Choroid plexus epithelial cell (primary cell): ENCODE measurements around the gene CFDP1.
"Not testable (repeated sequence)": the region's sequence is repeated elsewhere in the genome, so short reads cannot be mapped to it uniquely, and the experiment has no call there.

Experiments used
- DNase-seq: peaks from one replicate; pipeline ENCODE4 v3.0.0-alpha.2; 2010; ENCODE audit warnings: low read depth
- H3K4me3 ChIP-seq: 2 replicates; pipeline ENCODE4 v1.5.1; 2011; ENCODE audit warnings: low read depth, mild to moderate bottlenecking, control low read depth, low read length, moderate library complexity
- TF ChIP-seq, protein P1 (sequence below): conservative IDR thresholded peaks from 2 replicates; pipeline ENCODE4 v1.5.1; 2011; ENCODE audit warnings: low read depth, mild to moderate bottlenecking, control low read depth, inconsistent platforms, low read length, moderate library complexity

The CFDP1 gene

DNA sequence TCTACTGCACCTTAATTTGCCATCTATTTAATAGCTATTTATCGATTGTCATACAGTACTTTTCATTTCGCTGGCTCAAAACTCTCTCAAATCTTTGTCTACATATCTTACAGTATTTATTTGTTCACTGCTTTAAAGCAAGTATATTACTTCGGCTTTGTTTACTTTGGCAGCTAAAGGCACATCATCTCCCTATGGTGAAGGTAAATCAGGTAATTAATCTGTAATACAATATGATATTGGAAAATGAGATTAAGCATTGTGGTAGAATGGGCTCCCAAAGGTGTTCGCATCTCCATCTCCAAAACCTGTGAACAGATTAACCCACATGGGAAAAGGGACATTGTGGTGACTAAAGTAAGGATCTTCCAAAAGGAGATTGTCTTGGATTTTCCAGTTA, 24.7 kb upstream of the CFDP1 start:
- no peak overlapping the region for H3K4me3 ChIP-seq
- TF ChIP-seq, protein P1, sequence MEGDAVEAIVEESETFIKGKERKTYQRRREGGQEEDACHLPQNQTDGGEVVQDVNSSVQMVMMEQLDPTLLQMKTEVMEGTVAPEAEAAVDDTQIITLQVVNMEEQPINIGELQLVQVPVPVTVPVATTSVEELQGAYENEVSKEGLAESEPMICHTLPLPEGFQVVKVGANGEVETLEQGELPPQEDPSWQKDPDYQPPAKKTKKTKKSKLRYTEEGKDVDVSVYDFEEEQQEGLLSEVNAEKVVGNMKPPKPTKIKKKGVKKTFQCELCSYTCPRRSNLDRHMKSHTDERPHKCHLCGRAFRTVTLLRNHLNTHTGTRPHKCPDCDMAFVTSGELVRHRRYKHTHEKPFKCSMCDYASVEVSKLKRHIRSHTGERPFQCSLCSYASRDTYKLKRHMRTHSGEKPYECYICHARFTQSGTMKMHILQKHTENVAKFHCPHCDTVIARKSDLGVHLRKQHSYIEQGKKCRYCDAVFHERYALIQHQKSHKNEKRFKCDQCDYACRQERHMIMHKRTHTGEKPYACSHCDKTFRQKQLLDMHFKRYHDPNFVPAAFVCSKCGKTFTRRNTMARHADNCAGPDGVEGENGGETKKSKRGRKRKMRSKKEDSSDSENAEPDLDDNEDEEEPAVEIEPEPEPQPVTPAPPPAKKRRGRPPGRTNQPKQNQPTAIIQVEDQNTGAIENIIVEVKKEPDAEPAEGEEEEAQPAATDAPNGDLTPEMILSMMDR = no peak
- DNase-seq = no peak

DNA sequence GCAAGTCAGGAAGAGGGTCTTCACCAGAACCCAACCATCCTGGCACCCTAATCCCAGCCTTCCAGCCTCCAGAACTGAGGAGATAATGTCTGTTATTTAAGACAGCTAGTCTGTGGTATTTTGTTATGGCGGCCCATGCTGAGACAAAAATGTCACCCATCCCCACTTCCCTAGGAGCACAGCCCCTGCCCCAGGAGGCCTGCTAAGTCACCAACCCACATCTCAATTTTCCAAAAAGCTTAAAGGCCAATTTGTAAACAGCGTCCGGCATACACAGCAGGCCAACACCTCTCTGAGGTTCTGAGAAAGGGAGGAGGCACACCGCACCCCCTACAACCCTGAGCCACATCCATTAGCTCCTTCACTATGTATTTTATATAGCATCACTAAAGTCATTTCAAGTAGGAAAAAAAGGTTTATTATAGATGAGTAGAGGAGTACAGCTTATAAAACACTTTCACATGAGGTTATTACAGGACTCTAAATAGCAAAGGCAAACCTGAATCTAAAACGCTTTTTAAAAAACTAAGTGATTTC, 24.2 kb upstream of the CFDP1 start:
- no peak for DNase-seq
- TF ChIP-seq, protein P1 = no peak
- no peak overlapping the region for H3K4me3 ChIP-seq

DNA sequence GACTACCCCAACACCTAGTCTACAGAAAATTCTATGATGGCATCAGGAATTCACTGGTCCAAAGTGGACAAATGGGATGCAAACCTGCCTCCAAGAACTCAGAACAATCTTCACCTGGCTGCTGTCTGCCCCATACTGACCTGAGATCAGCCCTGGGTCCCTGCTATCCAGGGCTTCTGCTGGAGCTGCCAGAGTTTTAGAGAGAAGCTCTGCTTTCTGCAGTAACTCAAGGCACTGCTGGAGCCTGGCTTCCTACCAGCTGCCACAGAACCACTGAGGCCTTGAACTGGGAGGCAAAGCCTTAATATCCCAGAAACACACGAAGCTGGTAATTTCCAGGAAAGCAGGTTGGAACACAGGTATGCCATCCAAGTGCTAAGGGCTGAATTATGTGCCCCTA, 23.7 kb upstream of the CFDP1 start:
- TF ChIP-seq, protein P1 = no peak
- no peak for DNase-seq
- H3K4me3 ChIP-seq = no peak overlapping the region

DNA sequence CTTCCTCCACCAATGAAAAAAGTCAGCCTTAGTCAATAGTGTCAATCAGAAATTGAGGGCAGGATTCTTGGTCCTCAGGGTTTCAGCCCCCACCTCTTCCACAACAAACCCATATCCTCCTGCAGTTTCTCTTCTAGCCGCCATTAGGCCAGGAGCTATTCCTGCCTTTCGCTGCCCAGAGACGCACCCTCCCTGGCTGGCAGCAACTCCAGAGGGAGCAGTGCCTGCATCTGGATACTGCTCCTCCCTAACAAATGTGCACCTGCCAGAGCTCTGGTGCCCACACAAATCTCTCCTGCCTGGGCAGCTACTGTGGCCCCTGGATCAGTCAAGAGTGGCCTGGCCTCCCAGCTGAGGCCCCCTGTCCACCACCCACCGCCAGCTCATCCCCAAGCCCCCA, 23.2 kb upstream of the CFDP1 start:
- not testable (repeated sequence) for DNase-seq, H3K4me3 ChIP-seq

DNA sequence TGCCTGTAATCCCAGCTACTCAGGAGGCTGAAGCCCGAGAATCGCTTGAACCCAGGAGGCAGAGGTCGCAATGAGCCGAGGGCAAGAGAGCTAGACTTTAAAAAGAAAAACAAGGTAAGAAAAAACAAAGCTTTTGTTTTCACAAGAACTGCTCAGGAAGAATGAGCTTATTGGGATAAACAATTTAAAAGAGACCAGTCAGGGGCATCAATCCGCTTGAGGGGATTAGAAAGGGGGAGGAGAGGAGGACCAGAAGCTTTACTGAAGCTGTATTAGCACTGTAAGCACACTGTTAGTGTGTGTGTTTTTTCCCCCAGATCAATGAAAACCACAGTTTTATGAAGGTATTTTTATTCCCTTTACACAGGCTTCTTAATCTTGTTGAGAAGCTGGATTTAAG, 22.4 kb upstream of the CFDP1 start:
- DNase-seq = no peak
- TF ChIP-seq, protein P1 = no peak
- H3K4me3 ChIP-seq = no peak overlapping the region

DNA sequence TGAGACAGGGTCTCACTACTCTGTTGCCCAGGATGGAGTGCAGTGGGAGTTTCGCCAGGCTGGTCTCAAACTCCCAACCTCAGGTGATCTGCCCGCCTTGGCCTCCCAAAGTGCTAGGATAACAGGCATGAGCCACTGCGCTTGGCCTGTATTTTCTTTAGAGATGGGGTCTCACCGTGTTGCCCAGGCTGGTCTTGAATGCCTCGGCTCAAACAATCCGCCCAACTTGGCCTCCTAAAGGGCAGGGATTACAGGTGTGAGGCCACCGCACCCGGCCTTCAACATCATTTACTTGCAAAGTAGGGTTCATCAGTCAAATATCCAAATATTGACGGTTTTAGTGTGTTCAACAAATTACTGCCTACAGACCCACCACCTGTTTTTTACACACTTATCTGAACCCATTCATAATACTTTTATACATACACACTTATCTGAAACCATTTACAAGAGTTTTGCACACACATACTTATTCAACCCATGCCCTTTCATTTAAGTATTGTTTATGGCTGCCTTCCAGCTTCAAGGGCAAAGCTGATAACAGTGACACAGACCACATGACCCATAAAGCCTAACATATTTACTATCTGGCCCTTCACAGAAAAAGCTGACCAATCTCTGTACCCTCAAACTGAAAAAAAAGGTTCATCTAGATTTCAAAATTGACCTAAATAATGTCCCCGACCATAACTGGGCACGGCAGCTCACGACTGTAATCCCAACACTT, 19.3 kb upstream of the CFDP1 start:
- no peak overlapping the region for H3K4me3 ChIP-seq
- TF ChIP-seq, protein P1 = no peak
- no peak for DNase-seq

DNA sequence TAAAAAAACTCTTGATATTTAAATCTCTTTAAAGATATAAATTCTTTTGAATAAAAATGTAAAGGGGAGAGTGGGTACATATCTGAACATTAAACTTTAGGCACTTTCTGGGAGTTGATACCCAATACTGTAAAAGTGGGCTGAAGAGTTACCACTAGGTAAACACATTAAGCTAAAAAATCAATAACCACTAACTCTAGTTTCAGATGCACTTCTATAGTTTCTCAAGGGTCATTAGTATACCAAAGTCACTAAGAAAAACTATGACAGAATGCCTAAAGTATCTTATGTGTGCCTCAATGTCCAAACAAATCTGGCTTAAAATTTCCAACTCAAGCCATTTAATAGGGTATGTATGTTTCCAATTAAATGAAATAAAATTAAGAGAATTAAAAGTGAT, 13.1 kb upstream of the CFDP1 start:
- no peak overlapping the region for H3K4me3 ChIP-seq
- TF ChIP-seq, protein P1 = no peak
- no peak for DNase-seq
